Panc1 (cell line): ENCODE data around the gene CNTN4.

Experiments
- POLR2AphosphoS5 ChIP-seq: IDR thresholded peaks from 2 replicates; pipeline ENCODE4 v1.6.1; 2012; ENCODE audit warnings: mild to moderate bottlenecking, low read depth, low read length, moderate library complexity
- SIN3A ChIP-seq: IDR thresholded peaks from 2 replicates; pipeline ENCODE4 v1.6.1; 2012; ENCODE audit warnings: low read depth, mild to moderate bottlenecking, low read length, moderate library complexity, borderline replicate concordance; ENCODE audit not compliant: insufficient read depth
- TF ChIP-seq, protein P1 (sequence below): fragments of 450-650 bp; IDR thresholded peaks from 2 replicates; pipeline ENCODE4 v1.5.1; 2017; ENCODE audit warnings: mild to moderate bottlenecking
- TF ChIP-seq, protein P2 (sequence below), 2 experiments: IDR thresholded peaks; 2 replicates each; pipeline ENCODE4 v1.6.1; 2011 to 2012; ENCODE audit warnings: low read depth in 2 of 2, control low read depth in 1 of 2, low read length in 1 of 2, mild to moderate bottlenecking in 1 of 2, moderate library complexity in 1 of 2; ENCODE audit not compliant: insufficient read depth in 1 of 2

DNA sequence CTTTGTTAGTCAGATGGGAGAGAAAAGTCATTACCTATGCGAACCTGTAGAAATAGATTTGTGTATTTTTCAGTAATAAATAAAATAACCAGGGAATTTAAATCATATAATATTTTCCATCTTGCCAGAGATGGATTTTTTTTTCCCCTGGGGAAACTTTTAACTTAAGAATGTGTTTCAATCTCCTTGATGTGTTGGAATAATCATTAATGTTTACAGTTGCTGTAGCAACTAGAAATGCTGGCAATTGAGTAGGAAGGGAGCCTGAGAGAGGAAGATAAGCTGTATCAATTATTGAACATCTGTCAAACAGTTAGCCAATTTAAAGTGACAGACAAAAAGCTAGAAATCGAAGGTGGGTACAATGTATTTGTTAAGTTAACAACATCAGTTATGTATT, 752.0 kb downstream of the CNTN4 start:
- TF ChIP-seq, protein P1, sequence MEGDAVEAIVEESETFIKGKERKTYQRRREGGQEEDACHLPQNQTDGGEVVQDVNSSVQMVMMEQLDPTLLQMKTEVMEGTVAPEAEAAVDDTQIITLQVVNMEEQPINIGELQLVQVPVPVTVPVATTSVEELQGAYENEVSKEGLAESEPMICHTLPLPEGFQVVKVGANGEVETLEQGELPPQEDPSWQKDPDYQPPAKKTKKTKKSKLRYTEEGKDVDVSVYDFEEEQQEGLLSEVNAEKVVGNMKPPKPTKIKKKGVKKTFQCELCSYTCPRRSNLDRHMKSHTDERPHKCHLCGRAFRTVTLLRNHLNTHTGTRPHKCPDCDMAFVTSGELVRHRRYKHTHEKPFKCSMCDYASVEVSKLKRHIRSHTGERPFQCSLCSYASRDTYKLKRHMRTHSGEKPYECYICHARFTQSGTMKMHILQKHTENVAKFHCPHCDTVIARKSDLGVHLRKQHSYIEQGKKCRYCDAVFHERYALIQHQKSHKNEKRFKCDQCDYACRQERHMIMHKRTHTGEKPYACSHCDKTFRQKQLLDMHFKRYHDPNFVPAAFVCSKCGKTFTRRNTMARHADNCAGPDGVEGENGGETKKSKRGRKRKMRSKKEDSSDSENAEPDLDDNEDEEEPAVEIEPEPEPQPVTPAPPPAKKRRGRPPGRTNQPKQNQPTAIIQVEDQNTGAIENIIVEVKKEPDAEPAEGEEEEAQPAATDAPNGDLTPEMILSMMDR = no peak
- TF ChIP-seq POLR2AphosphoS5 (no peak), SIN3A (no peak)
- TF ChIP-seq, protein P2, sequence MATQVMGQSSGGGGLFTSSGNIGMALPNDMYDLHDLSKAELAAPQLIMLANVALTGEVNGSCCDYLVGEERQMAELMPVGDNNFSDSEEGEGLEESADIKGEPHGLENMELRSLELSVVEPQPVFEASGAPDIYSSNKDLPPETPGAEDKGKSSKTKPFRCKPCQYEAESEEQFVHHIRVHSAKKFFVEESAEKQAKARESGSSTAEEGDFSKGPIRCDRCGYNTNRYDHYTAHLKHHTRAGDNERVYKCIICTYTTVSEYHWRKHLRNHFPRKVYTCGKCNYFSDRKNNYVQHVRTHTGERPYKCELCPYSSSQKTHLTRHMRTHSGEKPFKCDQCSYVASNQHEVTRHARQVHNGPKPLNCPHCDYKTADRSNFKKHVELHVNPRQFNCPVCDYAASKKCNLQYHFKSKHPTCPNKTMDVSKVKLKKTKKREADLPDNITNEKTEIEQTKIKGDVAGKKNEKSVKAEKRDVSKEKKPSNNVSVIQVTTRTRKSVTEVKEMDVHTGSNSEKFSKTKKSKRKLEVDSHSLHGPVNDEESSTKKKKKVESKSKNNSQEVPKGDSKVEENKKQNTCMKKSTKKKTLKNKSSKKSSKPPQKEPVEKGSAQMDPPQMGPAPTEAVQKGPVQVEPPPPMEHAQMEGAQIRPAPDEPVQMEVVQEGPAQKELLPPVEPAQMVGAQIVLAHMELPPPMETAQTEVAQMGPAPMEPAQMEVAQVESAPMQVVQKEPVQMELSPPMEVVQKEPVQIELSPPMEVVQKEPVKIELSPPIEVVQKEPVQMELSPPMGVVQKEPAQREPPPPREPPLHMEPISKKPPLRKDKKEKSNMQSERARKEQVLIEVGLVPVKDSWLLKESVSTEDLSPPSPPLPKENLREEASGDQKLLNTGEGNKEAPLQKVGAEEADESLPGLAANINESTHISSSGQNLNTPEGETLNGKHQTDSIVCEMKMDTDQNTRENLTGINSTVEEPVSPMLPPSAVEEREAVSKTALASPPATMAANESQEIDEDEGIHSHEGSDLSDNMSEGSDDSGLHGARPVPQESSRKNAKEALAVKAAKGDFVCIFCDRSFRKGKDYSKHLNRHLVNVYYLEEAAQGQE (IDR thresholded peaks at IDR 0.05; ENCODE audit: insufficient read depth in 1 of 2, low read depth in 2 of 2, low read length in 1 of 2) = no peak
